GM10266 (cell line): ENCODE data around the gene DYNLRB2.

ENCODE experiments used
- DNase-seq: peaks from one replicate; pipeline ENCODE4 v3.0.0; 2012; ENCODE audit errors: extremely low spot score
- CTCF ChIP-seq: IDR thresholded peaks from 2 replicates; pipeline ENCODE4 v1.5.1; 2012; ENCODE audit warnings: mild to moderate bottlenecking, low read depth; ENCODE audit not compliant: control insufficient read depth, insufficient read depth; ENCODE audit errors: missing control alignments

The DYNLRB2 gene

GRCh38 chr16:80511824-80512592 is 28.8 kb upstream of the DYNLRB2 start:
- no peak for TF ChIP-seq CTCF
- no peak for DNase-seq

- no peak for TF ChIP-seq CTCF
- no peak for DNase-seq
Observed at GRCh38 chr16:80512593-80512853, 28.3 kb upstream of the DYNLRB2 start.

GRCh38 chr16:80515374-80515773 is 25.4 kb upstream of the DYNLRB2 start:
- TF ChIP-seq CTCF = no peak
- no peak for DNase-seq

- DNase-seq = no peak
- TF ChIP-seq CTCF = no peak
Observed at GRCh38 chr16:80517846-80518245, 22.9 kb upstream of the DYNLRB2 start.

- no peak for TF ChIP-seq CTCF
- DNase-seq = no peak
Observed at GRCh38 chr16:80518436-80518835, 22.4 kb upstream of the DYNLRB2 start.

- TF ChIP-seq CTCF = no peak
Observed at GRCh38 chr16:80519189-80519588, 21.6 kb upstream of the DYNLRB2 start.

GRCh38 chr16:80525420-80525819 is 15.4 kb upstream of the DYNLRB2 start:
- DNase-seq = no peak
- TF ChIP-seq CTCF = no peak

More at GRCh38 chr16:80519189-80519588, 21.6 kb upstream of the DYNLRB2 start:
- DNase-seq = no peak
